PFSK-1 (cell line): ENCODE results near the gene EVL.

Experiments used
- POLR2AphosphoS5 ChIP-seq: IDR thresholded peaks from 2 replicates; pipeline ENCODE4 v1.6.1; 2012; ENCODE audit warnings: low read depth, mild to moderate bottlenecking, control low read depth, low read length, moderate library complexity
- SIN3A ChIP-seq: IDR thresholded peaks from 2 replicates; pipeline ENCODE4 v1.6.1; 2012; ENCODE audit warnings: mild to moderate bottlenecking, low read length, moderate library complexity, borderline replicate concordance; ENCODE audit not compliant: insufficient read depth
- TAF1 ChIP-seq: IDR thresholded peaks from 2 replicates; pipeline ENCODE4 v1.6.1; 2012; ENCODE audit warnings: low read length, control low read depth, borderline replicate concordance; ENCODE audit not compliant: insufficient read depth

- no peak for TF ChIP-seq POLR2AphosphoS5
- TF ChIP-seq TAF1, result no peak
- TF ChIP-seq SIN3A, result no peak
These were observed 18.5 kb downstream of the EVL start for GRCh38 chr14:100083706-100084105.
